HEK293 (cell line): ENCODE data around the gene PLK3.
A peak's percentile ranks its signal among the peaks of the same experiment; 100 is the strongest.

ENCODE experiments used
- CTCF ChIA-PET: fragments of 350-600 bp; formaldehyde crosslinking; extraction: SDS; loops from one replicate; lab custom pipeline; 2021; ENCODE audit warnings: antibody characterized with exemption; lab: Yijun Ruan, JAX
- POLR2A ChIA-PET: fragments of 300-600 bp; formaldehyde crosslinking; extraction: SDS; loops from one replicate; lab custom pipeline; 2020; ENCODE audit warnings: antibody characterized with exemption, inconsistent platforms; lab: Yijun Ruan, JAX
- H3K27ac ChIP-seq: fragments of 200-500 bp; sonication (Bioruptor generic); 2 replicates; pipeline ENCODE4 v1.5.1; 2014; ENCODE audit warnings: low read depth, low read length, control low read depth, inconsistent platforms; ENCODE audit errors: extremely low read depth
- H3K36me3 ChIP-seq, 2 experiments: fragments of 200-500 bp in 1 of 2; sonication (Bioruptor generic) in 1 of 2; 1 replicate in 1 of 2; 2 replicates in 1 of 2; pipeline ENCODE4 v1.5.1; 2014 to 2017; ENCODE audit warnings: inconsistent platforms in 2 of 2, low read length in 2 of 2; ENCODE audit not compliant: control insufficient read depth in 2 of 2, insufficient read depth in 1 of 2
- H3K4me1 ChIP-seq: fragments of 200-500 bp; sonication (Bioruptor generic); 2 replicates; pipeline ENCODE4 v1.5.1; 2014; ENCODE audit warnings: mild to moderate bottlenecking, low read length, inconsistent platforms; ENCODE audit not compliant: control insufficient read depth, insufficient read depth
- H3K4me3 ChIP-seq: 2 replicates; pipeline ENCODE4 v1.5.1; 2011; ENCODE audit warnings: low read depth, mild to moderate bottlenecking, control low read depth, low read length, moderate library complexity
- H3K9me3 ChIP-seq: fragments of 200-500 bp; sonication (Bioruptor generic); 2 replicates; pipeline ENCODE4 v1.5.1; 2014; ENCODE audit warnings: low read depth, low read length, inconsistent platforms; ENCODE audit not compliant: control insufficient read depth, insufficient read depth
- BCL11A ChIP-seq: fragments of 450-650 bp; formaldehyde crosslinking; IDR thresholded peaks from 2 replicates; pipeline ENCODE4 v1.5.1; 2016; ENCODE audit warnings: low read depth, missing biosample characterization, missing genetic modification characterization
- BCL11B ChIP-seq: fragments of 450-650 bp; formaldehyde crosslinking; IDR thresholded peaks from 2 replicates; pipeline ENCODE4 v1.5.1; 2016; ENCODE audit warnings: low read depth, missing biosample characterization, missing genetic modification characterization
- HOXA7 ChIP-seq: sonication (generic); formaldehyde crosslinking; IDR thresholded peaks from 2 replicates; pipeline ENCODE4 v1.8.1; 2022; ENCODE audit warnings: missing genetic modification reagents, borderline replicate concordance
- KLF8 ChIP-seq: fragments of 450-650 bp; formaldehyde crosslinking; IDR thresholded peaks from 2 replicates; pipeline ENCODE4 v1.5.1; 2016; ENCODE audit warnings: missing biosample characterization, missing genetic modification characterization
- MYNN ChIP-seq: fragments of 450-650 bp; formaldehyde crosslinking; IDR thresholded peaks from 2 replicates; pipeline ENCODE4 v1.5.1; 2016; ENCODE audit warnings: missing biosample characterization, missing genetic modification characterization, borderline replicate concordance
- RBAK ChIP-seq: fragments of 450-650 bp; formaldehyde crosslinking; IDR thresholded peaks from 2 replicates; pipeline ENCODE4 v1.5.1; 2016; ENCODE audit warnings: missing biosample characterization, missing genetic modification characterization
- SETDB1 ChIP-seq: IDR thresholded peaks from one replicate; pipeline ENCODE4 v1.6.1; 2017; ENCODE audit warnings: mild to moderate bottlenecking, low read length, moderate library complexity, mixed read lengths; ENCODE audit not compliant: insufficient read length
- TRIM28 ChIP-seq: IDR thresholded peaks from 2 replicates; pipeline ENCODE4 v1.6.1; 2011; ENCODE audit warnings: low read length, control low read depth, borderline replicate concordance
- ZBTB21 ChIP-seq: fragments of 450-650 bp; formaldehyde crosslinking; IDR thresholded peaks from 2 replicates; pipeline ENCODE4 v1.5.1; 2017; ENCODE audit warnings: missing biosample characterization, missing genetic modification characterization
- ZBTB48 ChIP-seq: fragments of 450-650 bp; formaldehyde crosslinking; IDR thresholded peaks from 2 replicates; pipeline ENCODE4 v1.5.1; 2016; ENCODE audit warnings: missing biosample characterization, missing genetic modification characterization
- ZBTB8A ChIP-seq: fragments of 450-650 bp; formaldehyde crosslinking; IDR thresholded peaks from 2 replicates; pipeline ENCODE4 v1.5.1; 2016; ENCODE audit warnings: missing biosample characterization, missing genetic modification characterization
- ZFHX2 ChIP-seq: fragments of 450-650 bp; formaldehyde crosslinking; conservative IDR thresholded peaks from 2 replicates; pipeline ENCODE4 v1.5.1; 2016; ENCODE audit warnings: missing biosample characterization, missing genetic modification characterization
- ZIC2 ChIP-seq: fragments of 450-650 bp; formaldehyde crosslinking; IDR thresholded peaks from 2 replicates; pipeline ENCODE4 v1.5.1; 2016; ENCODE audit warnings: missing biosample characterization, missing genetic modification characterization
- ZNF10 ChIP-seq: fragments of 450-650 bp; formaldehyde crosslinking; IDR thresholded peaks from 2 replicates; pipeline ENCODE4 v1.5.1; 2017; ENCODE audit warnings: missing biosample characterization, missing genetic modification characterization
- ZNF114 ChIP-seq: fragments of 450-650 bp; formaldehyde crosslinking; IDR thresholded peaks from 2 replicates; pipeline ENCODE4 v1.5.0; 2017; ENCODE audit warnings: missing biosample characterization, missing genetic modification characterization
- ZNF140 ChIP-seq: fragments of 450-650 bp; formaldehyde crosslinking; IDR thresholded peaks from 2 replicates; pipeline ENCODE4 v1.5.1; 2016; ENCODE audit warnings: missing biosample characterization, missing genetic modification characterization
- ZNF211 ChIP-seq: fragments of 450-650 bp; formaldehyde crosslinking; IDR thresholded peaks from 2 replicates; pipeline ENCODE4 v1.5.1; 2016; ENCODE audit warnings: low read depth, missing biosample characterization, missing genetic modification characterization
- ZNF214 ChIP-seq: fragments of 450-650 bp; formaldehyde crosslinking; IDR thresholded peaks from 2 replicates; pipeline ENCODE4 v1.5.1; 2017; ENCODE audit warnings: missing biosample characterization, mild to moderate bottlenecking, missing genetic modification characterization, borderline replicate concordance
- ZNF23 ChIP-seq: fragments of 450-650 bp; formaldehyde crosslinking; IDR thresholded peaks from 2 replicates; pipeline ENCODE4 v1.5.1; 2016; ENCODE audit warnings: missing biosample characterization, missing genetic modification characterization, borderline replicate concordance
- ZNF341 ChIP-seq: fragments of 450-650 bp; formaldehyde crosslinking; IDR thresholded peaks from 2 replicates; pipeline ENCODE4; 2016; ENCODE audit warnings: low read depth, missing biosample characterization, missing genetic modification characterization
- ZNF362 ChIP-seq: fragments of 450-650 bp; formaldehyde crosslinking; IDR thresholded peaks from 2 replicates; pipeline ENCODE4 v1.5.1; 2016; ENCODE audit warnings: missing biosample characterization, missing genetic modification characterization
- ZNF391 ChIP-seq: fragments of 450-650 bp; formaldehyde crosslinking; IDR thresholded peaks from 2 replicates; pipeline ENCODE4 v1.5.1; 2016; ENCODE audit warnings: low read depth, missing biosample characterization, missing genetic modification characterization, borderline replicate concordance
- ZNF404 ChIP-seq: fragments of 450-650 bp; formaldehyde crosslinking; IDR thresholded peaks from 2 replicates; pipeline ENCODE4 v1.5.1; 2017; ENCODE audit warnings: missing biosample characterization, missing genetic modification characterization
- ZNF449 ChIP-seq: fragments of 450-650 bp; formaldehyde crosslinking; IDR thresholded peaks from 2 replicates; pipeline ENCODE4 v1.5.1; 2017; ENCODE audit warnings: missing biosample characterization, mild to moderate bottlenecking, missing genetic modification characterization, moderate library complexity
- ZNF510 ChIP-seq: fragments of 450-650 bp; formaldehyde crosslinking; IDR thresholded peaks from 2 replicates; pipeline ENCODE4 v1.5.1; 2018; ENCODE audit warnings: mild to moderate bottlenecking, missing genetic modification characterization, missing biosample characterization; ENCODE audit not compliant: insufficient replicate concordance
- ZNF529 ChIP-seq: fragments of 450-650 bp; formaldehyde crosslinking; IDR thresholded peaks from 2 replicates; pipeline ENCODE4 v1.5.1; 2017; ENCODE audit warnings: missing genetic modification characterization, missing biosample characterization; ENCODE audit not compliant: insufficient replicate concordance
- ZNF560 ChIP-seq: fragments of 450-650 bp; formaldehyde crosslinking; IDR thresholded peaks from 2 replicates; pipeline ENCODE4 v1.5.1; 2017; ENCODE audit warnings: missing biosample characterization, missing genetic modification characterization, borderline replicate concordance
- ZNF626 ChIP-seq: fragments of 450-650 bp; sonication (Bioruptor Pico); formaldehyde crosslinking; IDR thresholded peaks from 2 replicates; pipeline ENCODE4 v1.5.1; 2018; ENCODE audit warnings: missing biosample characterization, missing genetic modification characterization, inconsistent platforms
- ZNF629 ChIP-seq: fragments of 450-650 bp; formaldehyde crosslinking; IDR thresholded peaks from 2 replicates; pipeline ENCODE4 v1.5.1; 2017; ENCODE audit warnings: missing biosample characterization, missing genetic modification characterization
- ZNF658 ChIP-seq: fragments of 450-650 bp; formaldehyde crosslinking; IDR thresholded peaks from 2 replicates; pipeline ENCODE4; 2016; ENCODE audit warnings: missing biosample characterization, missing genetic modification characterization
- ZNF670 ChIP-seq: fragments of 450-650 bp; formaldehyde crosslinking; IDR thresholded peaks from 2 replicates; pipeline ENCODE4 v1.5.1; 2016; ENCODE audit warnings: missing biosample characterization, missing genetic modification characterization, low read depth
- ZNF747 ChIP-seq: fragments of 450-650 bp; formaldehyde crosslinking; IDR thresholded peaks from 2 replicates; pipeline ENCODE4 v1.5.1; 2016; ENCODE audit warnings: missing biosample characterization, missing genetic modification characterization
- ZNF791 ChIP-seq: fragments of 450-650 bp; formaldehyde crosslinking; IDR thresholded peaks from 2 replicates; pipeline ENCODE4 v1.5.1; 2016; ENCODE audit warnings: missing biosample characterization, missing genetic modification characterization

PLK3 gene

GRCh38 chr1:44785501-44786137 is 14.6 kb upstream of the PLK3 start:
- TF ChIP-seq ZBTB8A (tag by site-specific recombination) (no peak), ZNF747 (tag by site-specific recombination) (no peak), ZNF529 (tag by site-specific recombination) (no peak), ZNF560 (no peak), TRIM28 (no peak), ZNF510 (tag by site-specific recombination) (no peak), ZBTB21 (tag by site-specific recombination) (no peak), BCL11A (no peak), ZNF791 (tag by site-specific recombination) (no peak), ZNF23 (tag by site-specific recombination) (no peak), ZNF449 (tag by site-specific recombination) (no peak), KLF8 (tag by site-specific recombination) (no peak), ZNF214 (tag by site-specific recombination) (no peak), ZFHX2 (tag by site-specific recombination) (no peak), MYNN (tag by site-specific recombination) (no peak)
- Histone ChIP-seq H3K4me1 (0 out of 2 replicates have a peak, but pooled peaks cover 2% of the 10 kb centered on the region), H3K9me3 (no peaks in the 10 kb centered on the region), H3K4me3 (peak overlapping the region; percentile 48; the same call in 1 of the 2 replicates), H3K27ac (no peak overlapping the region), H3K36me3 (peaks cover 5 to 16% of the 10 kb centered on the region in 2 experiments; a peak in 2 of 3 replicates)
- ChIA-PET POLR2A (interaction anchor here (0.6 to 3.1 kb wide), 6 partner anchors 10 to 515 kb away, joined by 3 to 18 read pairs (median 4); partner anchors contain the start of genes PLK3 and RPS8), CTCF (interaction anchor here (0.7 to 1.6 kb wide), 8 partner anchors 9 to 507 kb away, joined by 3 to 13 read pairs (median 4); partner anchors contain the start of genes HECTD3 and UROD)

GRCh38 chr1:44786138-44786840 is 13.9 kb upstream of the PLK3 start:
- H3K36me3 ChIP-seq: peaks cover 2 to 10% of the 10 kb centered on the region in 2 experiments; a peak in 2 of 3 replicates
- peak overlapping the region; percentile 18; the same call in 1 of the 2 replicates for H3K27ac ChIP-seq
- 0 out of 2 replicates have a peak, but pooled peaks cover 2% of the 10 kb centered on the region for H3K4me1 ChIP-seq
- CTCF ChIA-PET: interaction anchor here (0.7 to 2.3 kb wide), 10 partner anchors 9 to 507 kb away, joined by 3 to 11 read pairs (median 4); partner anchors contain the start of genes HECTD3, RPS8 and UROD
- peak overlapping the region; percentile 48 for H3K4me3 ChIP-seq
- H3K9me3 ChIP-seq: no peaks in the 10 kb centered on the region
- POLR2A ChIA-PET: interaction anchor here (0.6 to 5.6 kb wide), 9 partner anchors 10 to 517 kb away, joined by 3 to 41 read pairs (median 5); partner anchors contain the start of genes BTBD19, HECTD3, PLK3 and RPS8
- TF ChIP-seq ZNF10 (tag by site-specific recombination) (no peak), RBAK (tag by site-specific recombination) (no peak), ZNF670 (no peak), ZBTB48 (tag by site-specific recombination) (peak; percentile 77), ZNF626 (tag by site-specific recombination) (no peak), ZNF629 (tag by site-specific recombination) (peak; percentile 66), ZNF404 (tag by site-specific recombination) (no peak), ZNF140 (no peak), BCL11B (tag by site-specific recombination) (peak; percentile 65; the same call in 1 of the 2 replicates), ZNF658 (no peak), ZNF391 (no peak), ZNF114 (no peak), ZFHX2 (tag by site-specific recombination) (no peak; the same call in 1 of the 2 replicates), ZNF211 (tag by site-specific recombination) (no peak), ZBTB8A (tag by site-specific recombination) (no peak), ZIC2 (peak; percentile 100), ZNF362 (tag by site-specific recombination) (no peak), HOXA7 (CRISPR knock-in tag) (no peak), SETDB1 (peak; percentile 13), ZNF341 (peak; percentile 100)
